Neural cell (in vitro differentiated cells): Measurements from ENCODE around the gene COL18A1. TPM values are rescaled to one million over a fixed set of nuclear protein-coding genes. Genes with fewer than 3 reads are reported as not detected.

ENCODE experiments used
- H2AFZ ChIP-seq: fragments of 200-600, 300-800 bp; sonication (generic), shearing (Covaris generic); 2 replicates; pipeline ENCODE4 v1.6.0; 2014; ENCODE audit warnings: low read depth, mild to moderate bottlenecking, antibody characterized with exemption, low read length, moderate library complexity
- H3F3A ChIP-seq: fragments of 200-600 bp; shearing (Covaris generic); 2 replicates; pipeline ENCODE4 v1.6.1; 2016; ENCODE audit warnings: mild to moderate bottlenecking, moderate library complexity, mixed read lengths, antibody characterized with exemption, low read length; ENCODE audit not compliant: insufficient read depth, poor library complexity, severe bottlenecking
- H3K27ac ChIP-seq: fragments of 200-600, 300-800 bp; sonication (generic), shearing (Covaris generic); 2 replicates; pipeline ENCODE4 v1.5.1; 2014; ENCODE audit warnings: mild to moderate bottlenecking, low read length, moderate library complexity
- H3K27me3 ChIP-seq: fragments of 300-800, 200-600 bp; sonication (generic), shearing (Covaris generic); 2 replicates; pipeline ENCODE4 v1.6.0; 2014; ENCODE audit warnings: mild to moderate bottlenecking, low read depth, low read length, moderate library complexity; ENCODE audit not compliant: insufficient read depth
- H3K36me3 ChIP-seq: fragments of 300-800, 200-600 bp; sonication (generic), shearing (Covaris generic); 2 replicates; pipeline ENCODE4 v1.5.1; 2014; ENCODE audit warnings: mild to moderate bottlenecking, antibody characterized with exemption, low read length, moderate library complexity; ENCODE audit not compliant: insufficient read depth
- H3K4me2 ChIP-seq: fragments of 300-800, 200-600 bp; sonication (generic), shearing (Covaris generic); 2 replicates; pipeline ENCODE4 v1.6.0; 2014; ENCODE audit warnings: mild to moderate bottlenecking, low read length
- H3K4me3 ChIP-seq: fragments of 300-800, 200-600 bp; sonication (generic), shearing (Covaris generic); 2 replicates; pipeline ENCODE4 v1.5.1; 2014; ENCODE audit warnings: mild to moderate bottlenecking, low read length, moderate library complexity
- H3K79me2 ChIP-seq: fragments of 200-600 bp; shearing (Covaris generic); replicated peaks from 2 replicates; pipeline ENCODE4 v1.6.0; 2014; ENCODE audit warnings: mild to moderate bottlenecking, low read length, moderate library complexity; ENCODE audit not compliant: insufficient read depth
- H3K9ac ChIP-seq: fragments of 300-800, 200-600 bp; sonication (generic), shearing (Covaris generic); 2 replicates; pipeline ENCODE4 v1.6.1; 2016; ENCODE audit warnings: mild to moderate bottlenecking, low read length, mixed read lengths
- H3K9me2 ChIP-seq: fragments of 200-600 bp; shearing (Covaris generic); 2 replicates; pipeline ENCODE4 v1.6.1; 2016; ENCODE audit warnings: mild to moderate bottlenecking, low read length, mixed read lengths; ENCODE audit not compliant: insufficient read depth
- H3K9me3 ChIP-seq: fragments of 200-600, 300-800 bp; sonication (generic), shearing (Covaris generic); 2 replicates; pipeline ENCODE4 v1.6.1; 2016; ENCODE audit warnings: mild to moderate bottlenecking, mixed run types, low read length, moderate library complexity, mixed read lengths
- H4K20me1 ChIP-seq: fragments of 200-600 bp; shearing (Covaris generic); 2 replicates; pipeline ENCODE4 v1.6.1; 2016; ENCODE audit warnings: mild to moderate bottlenecking, mixed run types; ENCODE audit not compliant: insufficient read depth
- CTCF ChIP-seq: fragments of 450-650 bp; IDR thresholded peaks from 2 replicates; pipeline ENCODE4 v1.5.1; 2014; ENCODE audit warnings: antibody characterized with exemption, mild to moderate bottlenecking, moderate library complexity; ENCODE audit not compliant: poor library complexity, severe bottlenecking
- EP300 ChIP-seq: fragments of 450-650 bp; conservative IDR thresholded peaks from 2 replicates; pipeline ENCODE4 v1.6.1; 2014; ENCODE audit warnings: antibody characterized with exemption, mild to moderate bottlenecking, moderate library complexity; ENCODE audit not compliant: poor library complexity, severe bottlenecking
- EZH2 ChIP-seq: fragments of 200-600, 300-800 bp; shearing (Covaris generic), sonication (generic); IDR thresholded peaks from 2 replicates; pipeline ENCODE4 v1.6.1; 2014; ENCODE audit warnings: antibody characterized with exemption, low read length, borderline replicate concordance, mild to moderate bottlenecking; ENCODE audit not compliant: insufficient read depth, poor library complexity, severe bottlenecking
- MXI1 ChIP-seq: fragments of 450-650 bp; conservative IDR thresholded peaks from 2 replicates; pipeline ENCODE4 v1.6.1; 2014; ENCODE audit warnings: antibody characterized with exemption, mild to moderate bottlenecking; ENCODE audit not compliant: poor library complexity, severe bottlenecking
- POLR2AphosphoS5 ChIP-seq: IDR thresholded peaks from 2 replicates; pipeline ENCODE4 v1.6.1; 2012
- RAD21 ChIP-seq: fragments of 450-650 bp; conservative IDR thresholded peaks from 2 replicates; pipeline ENCODE4 v1.6.1; 2014; ENCODE audit warnings: antibody characterized with exemption, mild to moderate bottlenecking, moderate library complexity
- SMC3 ChIP-seq: fragments of 450-650 bp; conservative IDR thresholded peaks from 2 replicates; pipeline ENCODE4 v1.6.1; 2014; ENCODE audit warnings: antibody characterized with exemption, mild to moderate bottlenecking, moderate library complexity; ENCODE audit not compliant: poor library complexity
- TAF1 ChIP-seq: IDR thresholded peaks from 2 replicates; pipeline ENCODE4 v1.6.1; 2012; ENCODE audit warnings: low read depth
- polyA plus RNA-seq: library from polyadenylated mRNA; depleted of rRNA; stranded (reverse); fragments of >200 nt; gene quantifications from 2 replicates; pipeline ENCODE4 v1.2.3, GENCODE V29; 2014
- TF ChIP-seq, protein P1 (sequence below): IDR thresholded peaks from 2 replicates; pipeline ENCODE4 v1.6.1; 2012; ENCODE audit warnings: borderline replicate concordance

The COL18A1 gene
- polyA plus RNA-seq, 1 donor from 2014 or later = 2.5 TPM

GRCh38 chr21:45535341-45536081, 130.5 kb downstream of the COL18A1 start:
- Histone ChIP-seq H3K9ac (no peak overlapping the region), H4K20me1 (no peaks in the 10 kb centered on the region), H3K27me3 (no peaks in the 10 kb centered on the region), H3K27ac (no peak overlapping the region), H3K4me3 (no peak overlapping the region), H2AFZ (no peak overlapping the region), H3K36me3 (no peaks in the 10 kb centered on the region), H3K4me2 (no peak overlapping the region), H3F3A (no peaks in the 10 kb centered on the region), H3K9me2 (no peaks in the 10 kb centered on the region), H3K79me2 (no peaks in the 10 kb centered on the region), H3K9me3 (no peaks in the 10 kb centered on the region)
- TF ChIP-seq, protein P1, sequence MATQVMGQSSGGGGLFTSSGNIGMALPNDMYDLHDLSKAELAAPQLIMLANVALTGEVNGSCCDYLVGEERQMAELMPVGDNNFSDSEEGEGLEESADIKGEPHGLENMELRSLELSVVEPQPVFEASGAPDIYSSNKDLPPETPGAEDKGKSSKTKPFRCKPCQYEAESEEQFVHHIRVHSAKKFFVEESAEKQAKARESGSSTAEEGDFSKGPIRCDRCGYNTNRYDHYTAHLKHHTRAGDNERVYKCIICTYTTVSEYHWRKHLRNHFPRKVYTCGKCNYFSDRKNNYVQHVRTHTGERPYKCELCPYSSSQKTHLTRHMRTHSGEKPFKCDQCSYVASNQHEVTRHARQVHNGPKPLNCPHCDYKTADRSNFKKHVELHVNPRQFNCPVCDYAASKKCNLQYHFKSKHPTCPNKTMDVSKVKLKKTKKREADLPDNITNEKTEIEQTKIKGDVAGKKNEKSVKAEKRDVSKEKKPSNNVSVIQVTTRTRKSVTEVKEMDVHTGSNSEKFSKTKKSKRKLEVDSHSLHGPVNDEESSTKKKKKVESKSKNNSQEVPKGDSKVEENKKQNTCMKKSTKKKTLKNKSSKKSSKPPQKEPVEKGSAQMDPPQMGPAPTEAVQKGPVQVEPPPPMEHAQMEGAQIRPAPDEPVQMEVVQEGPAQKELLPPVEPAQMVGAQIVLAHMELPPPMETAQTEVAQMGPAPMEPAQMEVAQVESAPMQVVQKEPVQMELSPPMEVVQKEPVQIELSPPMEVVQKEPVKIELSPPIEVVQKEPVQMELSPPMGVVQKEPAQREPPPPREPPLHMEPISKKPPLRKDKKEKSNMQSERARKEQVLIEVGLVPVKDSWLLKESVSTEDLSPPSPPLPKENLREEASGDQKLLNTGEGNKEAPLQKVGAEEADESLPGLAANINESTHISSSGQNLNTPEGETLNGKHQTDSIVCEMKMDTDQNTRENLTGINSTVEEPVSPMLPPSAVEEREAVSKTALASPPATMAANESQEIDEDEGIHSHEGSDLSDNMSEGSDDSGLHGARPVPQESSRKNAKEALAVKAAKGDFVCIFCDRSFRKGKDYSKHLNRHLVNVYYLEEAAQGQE = no peak
- TF ChIP-seq EP300 = no peak
- TF ChIP-seq RAD21 = no peak
- no peak for TF ChIP-seq MXI1
- TF ChIP-seq TAF1 = no peak
- TF ChIP-seq POLR2AphosphoS5 = no peak
- TF ChIP-seq CTCF = no peak
- no peak for TF ChIP-seq SMC3
- TF ChIP-seq EZH2 = no peak

DNA sequence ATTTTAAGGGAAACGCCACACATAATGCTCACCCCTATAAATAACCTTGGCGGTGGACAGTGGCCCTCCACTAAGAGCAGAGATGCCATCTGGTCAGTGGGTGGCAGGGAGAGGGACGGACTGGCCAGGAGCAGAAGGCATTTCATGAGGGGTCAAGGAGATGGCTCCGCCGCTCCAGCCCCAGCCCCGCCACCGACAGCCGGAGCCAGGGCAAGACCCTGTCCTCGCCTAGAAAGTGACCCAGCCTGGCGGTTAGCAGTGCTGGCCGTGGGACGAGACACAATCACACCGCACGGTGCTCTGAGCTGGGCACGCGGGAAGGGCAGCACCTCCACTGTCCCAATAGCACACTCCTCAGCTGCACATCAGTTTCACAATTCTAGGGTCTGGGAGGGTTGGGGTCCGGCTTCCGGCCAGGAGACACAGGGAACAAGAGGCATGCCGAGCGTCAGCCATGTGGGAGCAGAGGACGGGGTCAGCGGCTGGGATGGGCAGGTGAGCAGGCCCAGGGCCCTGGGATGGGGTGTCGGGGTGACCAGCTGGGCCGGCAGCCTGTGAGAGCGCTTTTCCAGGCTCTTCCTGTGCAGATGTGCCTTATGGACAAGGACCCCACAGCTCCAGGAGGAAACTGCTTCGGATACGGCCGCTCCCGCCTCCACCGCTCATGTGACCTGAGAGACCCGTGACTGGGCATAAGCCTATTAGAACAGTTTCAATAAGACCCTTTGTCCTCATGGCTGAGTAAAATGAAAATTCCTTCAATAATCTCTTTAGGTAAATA, 131.5 kb downstream of the COL18A1 start:
- Histone ChIP-seq H3K4me3 (no peak overlapping the region), H3K9me2 (no peaks in the 10 kb centered on the region), H3F3A (no peaks in the 10 kb centered on the region), H3K4me2 (no peak overlapping the region), H3K27me3 (no peaks in the 10 kb centered on the region), H3K27ac (no peak overlapping the region), H3K9ac (no peak overlapping the region), H3K79me2 (no peaks in the 10 kb centered on the region), H3K9me3 (no peaks in the 10 kb centered on the region), H2AFZ (no peak overlapping the region), H4K20me1 (no peaks in the 10 kb centered on the region), H3K36me3 (no peaks in the 10 kb centered on the region)
- TF ChIP-seq TAF1 (no peak), POLR2AphosphoS5 (no peak), EP300 (no peak), EZH2 (no peak), RAD21 (no peak), CTCF (no peak), SMC3 (no peak), MXI1 (no peak)
- TF ChIP-seq, protein P1 = no peak
